ENCODE measurements around the gene INPP5J. TPM values are rescaled to one million over a fixed set of nuclear protein-coding genes. Genes with fewer than 3 reads are reported as not detected.

Gene INPP5J
- total RNA-seq, 1 experiment from 2014 or later: 0.61 TPM

DNA sequence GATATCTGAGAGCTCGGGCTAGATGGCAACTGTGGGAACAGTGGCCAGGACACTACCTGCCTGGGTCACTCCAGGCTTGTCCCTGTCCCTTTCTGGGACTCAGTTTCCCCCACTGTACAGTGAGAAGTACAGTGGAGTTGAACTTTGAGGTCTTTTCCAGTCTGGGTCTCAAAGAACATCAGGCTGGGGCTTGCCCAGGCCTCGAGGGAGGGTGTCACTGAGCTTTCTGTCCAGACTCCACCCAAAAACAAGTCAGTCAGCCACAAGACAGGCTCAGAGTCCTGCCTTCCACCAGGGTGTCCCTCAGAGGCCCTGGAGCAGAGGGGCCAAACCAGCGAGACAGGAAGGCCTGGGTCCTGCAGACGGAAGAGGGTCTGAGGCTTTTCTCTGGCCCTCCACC, 19.5 kb downstream of the INPP5J start:
- BruUV-seq (replicated peaks): no TSS peak
- no peaks in the 10 kb centered on the region for H3K4me1 Mint-ChIP-seq (ENCODE audit: insufficient read depth, unreplicated experiment)
- H3K4me3 Mint-ChIP-seq (ENCODE audit: unreplicated experiment): no peak overlapping the region
- TF ChIP-seq, protein P1, sequence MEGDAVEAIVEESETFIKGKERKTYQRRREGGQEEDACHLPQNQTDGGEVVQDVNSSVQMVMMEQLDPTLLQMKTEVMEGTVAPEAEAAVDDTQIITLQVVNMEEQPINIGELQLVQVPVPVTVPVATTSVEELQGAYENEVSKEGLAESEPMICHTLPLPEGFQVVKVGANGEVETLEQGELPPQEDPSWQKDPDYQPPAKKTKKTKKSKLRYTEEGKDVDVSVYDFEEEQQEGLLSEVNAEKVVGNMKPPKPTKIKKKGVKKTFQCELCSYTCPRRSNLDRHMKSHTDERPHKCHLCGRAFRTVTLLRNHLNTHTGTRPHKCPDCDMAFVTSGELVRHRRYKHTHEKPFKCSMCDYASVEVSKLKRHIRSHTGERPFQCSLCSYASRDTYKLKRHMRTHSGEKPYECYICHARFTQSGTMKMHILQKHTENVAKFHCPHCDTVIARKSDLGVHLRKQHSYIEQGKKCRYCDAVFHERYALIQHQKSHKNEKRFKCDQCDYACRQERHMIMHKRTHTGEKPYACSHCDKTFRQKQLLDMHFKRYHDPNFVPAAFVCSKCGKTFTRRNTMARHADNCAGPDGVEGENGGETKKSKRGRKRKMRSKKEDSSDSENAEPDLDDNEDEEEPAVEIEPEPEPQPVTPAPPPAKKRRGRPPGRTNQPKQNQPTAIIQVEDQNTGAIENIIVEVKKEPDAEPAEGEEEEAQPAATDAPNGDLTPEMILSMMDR (IDR thresholded peaks at IDR 0.05; ENCODE audit: unreplicated experiment): no peak
- no peaks in the 10 kb centered on the region for H3K36me3 Mint-ChIP-seq (ENCODE audit: insufficient read depth, unreplicated experiment)
- intact Hi-C loops (cut with micrococcal nuclease): no loop called here
- H3K27me3 Mint-ChIP-seq (ENCODE audit: insufficient read depth, unreplicated experiment): no peaks in the 10 kb centered on the region
- H3K9me3 Mint-ChIP-seq (ENCODE audit: unreplicated experiment): no peaks in the 10 kb centered on the region
- no peak for DNase-seq (ENCODE audit: unreplicated experiment)
- no peak overlapping the region for H3K27ac Mint-ChIP-seq (ENCODE audit: low read depth, unreplicated experiment)
- POLR2A ChIA-PET: interaction anchor here (1.6 kb wide), 1 partner anchor 50 kb away, joined by 3 read pairs; no protein-coding TSS in a partner anchor
- CTCF ChIA-PET: interaction anchor here (0.6 to 0.8 kb wide), 2 partner anchors 34 to 57 kb away, joined by 3 to 4 read pairs; no protein-coding TSS in a partner anchor

DNA sequence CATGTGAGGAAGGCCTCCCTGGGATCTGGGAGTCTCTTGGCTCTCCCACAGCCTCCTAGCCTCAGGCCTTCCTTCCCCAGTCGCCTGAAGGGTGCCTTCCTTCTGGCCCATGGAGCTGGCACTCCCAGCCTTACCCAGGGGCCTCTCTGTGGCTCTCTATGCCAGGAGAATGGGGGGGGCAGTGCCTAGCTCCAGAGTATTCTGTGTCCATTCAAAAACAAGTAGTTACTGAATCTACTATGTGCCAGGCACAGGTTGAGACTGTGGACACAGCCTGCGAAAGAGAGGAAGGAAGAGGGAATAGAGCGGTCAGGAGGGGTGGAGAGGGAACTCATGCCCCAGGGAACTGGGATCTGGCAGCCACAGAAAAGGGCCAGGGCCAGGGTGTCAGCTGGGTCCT, 20.3 kb downstream of the INPP5J start:
- ChIA-PET CTCF (interaction anchor here (0.5 kb wide), 1 partner anchor 376 kb away, joined by 3 read pairs; no protein-coding TSS in a partner anchor), POLR2A (interaction anchor here (1.7 kb wide), 1 partner anchor 36 kb away, joined by 7 read pairs; the partner anchor contains the start of gene SELENOM)
- Mint-ChIP-seq H3K36me3 (ENCODE audit: insufficient read depth, unreplicated experiment) (no peaks in the 10 kb centered on the region), H3K27ac (ENCODE audit: low read depth, unreplicated experiment) (no peak overlapping the region), H3K4me3 (ENCODE audit: unreplicated experiment) (no peak overlapping the region), H3K4me1 (ENCODE audit: insufficient read depth, unreplicated experiment) (no peaks in the 10 kb centered on the region), H3K9me3 (ENCODE audit: unreplicated experiment) (no peaks in the 10 kb centered on the region), H3K27me3 (ENCODE audit: insufficient read depth, unreplicated experiment) (no peaks in the 10 kb centered on the region)
- no TSS peak for BruUV-seq (replicated peaks)
- no peak for DNase-seq (ENCODE audit: unreplicated experiment)
- TF ChIP-seq, protein P1 (IDR thresholded peaks at IDR 0.05; ENCODE audit: unreplicated experiment): no peak
- intact Hi-C loops (cut with micrococcal nuclease): no loop called here

DNA sequence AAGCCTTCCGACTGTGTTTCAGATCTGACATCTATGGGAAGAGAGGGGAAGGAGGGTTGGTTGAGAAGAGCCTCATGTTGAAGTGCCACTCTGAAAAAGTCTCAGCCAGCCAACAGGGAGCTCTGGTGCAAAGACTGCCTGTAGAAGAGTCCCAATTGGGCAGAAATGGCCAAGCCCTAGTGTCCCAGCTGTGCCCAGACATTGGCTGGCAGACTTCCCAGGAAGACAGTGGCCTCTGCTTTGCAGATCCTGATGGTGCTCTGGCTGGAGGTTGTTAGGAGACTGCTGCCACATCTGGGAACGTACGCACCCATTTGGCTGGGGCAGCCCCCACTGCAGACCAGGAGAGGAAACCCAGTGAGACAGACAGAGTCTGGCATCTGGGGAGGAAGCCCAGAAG, 20.8 kb downstream of the INPP5J start:
- DNase-seq (ENCODE audit: unreplicated experiment): no peak
- H3K27me3 Mint-ChIP-seq (ENCODE audit: insufficient read depth, unreplicated experiment): no peaks in the 10 kb centered on the region
- intact Hi-C loops (cut with micrococcal nuclease): no loop called here
- H3K36me3 Mint-ChIP-seq (ENCODE audit: insufficient read depth, unreplicated experiment): no peaks in the 10 kb centered on the region
- no peak overlapping the region for H3K4me3 Mint-ChIP-seq (ENCODE audit: unreplicated experiment)
- H3K4me1 Mint-ChIP-seq (ENCODE audit: insufficient read depth, unreplicated experiment): no peaks in the 10 kb centered on the region
- CTCF ChIA-PET: interaction anchor here (0.5 to 0.6 kb wide), 2 partner anchors 17 to 377 kb away, joined by 3 read pairs; no protein-coding TSS in a partner anchor
- POLR2A ChIA-PET: interaction anchor here (1.7 kb wide), 1 partner anchor 37 kb away, joined by 7 read pairs; the partner anchor contains the start of gene SELENOM
- H3K27ac Mint-ChIP-seq (ENCODE audit: low read depth, unreplicated experiment): no peak overlapping the region
- BruUV-seq (replicated peaks): no TSS peak
- no peaks in the 10 kb centered on the region for H3K9me3 Mint-ChIP-seq (ENCODE audit: unreplicated experiment)
- TF ChIP-seq, protein P1 (IDR thresholded peaks at IDR 0.05; ENCODE audit: unreplicated experiment): no peak

DNA sequence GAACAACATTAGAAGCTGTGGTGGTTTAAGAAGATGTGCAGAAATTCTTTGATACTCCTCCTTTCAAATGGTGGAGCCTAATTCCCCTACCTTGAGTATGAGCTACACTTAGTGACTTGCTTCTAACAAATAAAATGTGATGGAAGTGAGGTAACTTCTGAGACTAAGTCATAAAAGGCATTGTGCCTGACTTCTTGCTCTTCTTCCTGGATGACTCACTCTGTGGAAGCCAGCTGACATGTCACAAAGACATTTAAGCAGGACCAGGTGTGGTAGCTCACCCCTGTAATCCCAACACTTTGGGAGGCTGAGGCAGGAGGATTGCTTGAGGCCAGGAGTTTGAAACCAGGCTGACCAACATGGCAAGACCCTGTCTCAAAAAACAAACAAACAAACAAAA, 21.5 kb downstream of the INPP5J start:
- ChIA-PET CTCF (interaction anchor here (0.7 kb wide), 1 partner anchor 197 kb away, joined by 5 read pairs; no protein-coding TSS in a partner anchor), POLR2A (interaction anchor here (0.9 to 1.7 kb wide), 2 partner anchors 11 to 37 kb away, joined by 3 to 7 read pairs; partner anchors contain the start of gene SELENOM)
- H3K27me3 Mint-ChIP-seq (ENCODE audit: insufficient read depth, unreplicated experiment): no peaks in the 10 kb centered on the region
- no peaks in the 10 kb centered on the region for H3K9me3 Mint-ChIP-seq (ENCODE audit: unreplicated experiment)
- peaks cover 7% of the 10 kb centered on the region for H3K4me1 Mint-ChIP-seq (ENCODE audit: insufficient read depth, unreplicated experiment)
- no peak overlapping the region for H3K27ac Mint-ChIP-seq (ENCODE audit: low read depth, unreplicated experiment)
- peak; percentile 26 for DNase-seq (ENCODE audit: unreplicated experiment)
- no peaks in the 10 kb centered on the region for H3K36me3 Mint-ChIP-seq (ENCODE audit: insufficient read depth, unreplicated experiment)
- intact Hi-C loops (cut with micrococcal nuclease): no loop called here
- BruUV-seq (replicated peaks): no TSS peak
- H3K4me3 Mint-ChIP-seq (ENCODE audit: unreplicated experiment): no peak overlapping the region
- TF ChIP-seq, protein P1 (IDR thresholded peaks at IDR 0.05; ENCODE audit: unreplicated experiment): no peak
